ENCODE measurements around the gene ANKRD12.
"Not testable (repeated sequence)": the region's sequence is repeated elsewhere in the genome, so short reads cannot be mapped to it uniquely, and the experiment has no call there.

Gene ANKRD12

GRCh38 chr18:9136315-9137155 lies at the start of gene ANKRD12:
Gene ANKRD12 (plus strand): TSS chr18:9136781. CDS start chr18:9182433, 45,652 bp downstream.
- DNase-seq: peak; percentile 68

GRCh38 chr18:9087144-9087543 lies 49.4 kb upstream of the ANKRD12 start:
- DNase-seq: no peak

GRCh38 chr18:9088252-9088651 lies 48.3 kb upstream of the ANKRD12 start:
- no peak for DNase-seq

GRCh38 chr18:9088727-9089126 lies 47.9 kb upstream of the ANKRD12 start:
- not testable (repeated sequence) for DNase-seq

- no peak for DNase-seq
Measured at GRCh38 chr18:9090578-9090977, 46.0 kb upstream of the ANKRD12 start.

- DNase-seq: no peak
Measured at GRCh38 chr18:9091066-9091476, 45.5 kb upstream of the ANKRD12 start.

- DNase-seq: no peak
Measured at GRCh38 chr18:9092665-9093064, 43.9 kb upstream of the ANKRD12 start.

GRCh38 chr18:9093109-9093508 lies 43.5 kb upstream of the ANKRD12 start:
- DNase-seq: not testable (repeated sequence)

- DNase-seq: no peak
Measured at GRCh38 chr18:9094307-9095226, 42.0 kb upstream of the ANKRD12 start.

- no peak for DNase-seq
Measured at GRCh38 chr18:9095297-9096006, 41.1 kb upstream of the ANKRD12 start.

- no peak for DNase-seq
Measured at GRCh38 chr18:9096007-9096371, 40.6 kb upstream of the ANKRD12 start.

- no peak for DNase-seq
Measured at GRCh38 chr18:9096685-9097084, 39.9 kb upstream of the ANKRD12 start.

- DNase-seq: no peak
Measured at GRCh38 chr18:9097349-9097748, 39.2 kb upstream of the ANKRD12 start.

- DNase-seq: no peak
Measured at GRCh38 chr18:9100796-9101195, 35.8 kb upstream of the ANKRD12 start.

- DNase-seq: no peak
Measured at GRCh38 chr18:9101730-9102507, 34.7 kb upstream of the ANKRD12 start.

- DNase-seq: peak; percentile 81
Measured at GRCh38 chr18:9102508-9103375, 33.8 kb upstream of the ANKRD12 start, which contains the start of gene NDUFV2. Gene NDUFV2 (plus strand): TSS chr18:9102699. CDS start chr18:9102744, 45 bp downstream.

GRCh38 chr18:9103376-9103873 lies 33.2 kb upstream of the ANKRD12 start:
- DNase-seq: no peak

- DNase-seq: no peak
Measured at GRCh38 chr18:9104244-9104901, 32.2 kb upstream of the ANKRD12 start.

GRCh38 chr18:9105420-9105819 lies 31.2 kb upstream of the ANKRD12 start:
- DNase-seq: no peak

- DNase-seq: no peak
Measured at GRCh38 chr18:9106094-9106493, 30.5 kb upstream of the ANKRD12 start.

Measured in NCI-H1694 (cell line).